ENCODE data around the gene CLIC4. TPM values are rescaled to one million over a fixed set of nuclear protein-coding genes. Genes with fewer than 3 reads are reported as not detected.
"Not testable (repeated sequence)": the region's sequence is repeated elsewhere in the genome, so short reads cannot be mapped to it uniquely, and the experiment has no call there.

Gene CLIC4
- total RNA-seq, 1 donor from 2014 or later, result 136 TPM

GRCh38 chr1:24782689-24783088 lies 37.4 kb downstream of the CLIC4 start:
- TF ChIP-seq, protein P1, sequence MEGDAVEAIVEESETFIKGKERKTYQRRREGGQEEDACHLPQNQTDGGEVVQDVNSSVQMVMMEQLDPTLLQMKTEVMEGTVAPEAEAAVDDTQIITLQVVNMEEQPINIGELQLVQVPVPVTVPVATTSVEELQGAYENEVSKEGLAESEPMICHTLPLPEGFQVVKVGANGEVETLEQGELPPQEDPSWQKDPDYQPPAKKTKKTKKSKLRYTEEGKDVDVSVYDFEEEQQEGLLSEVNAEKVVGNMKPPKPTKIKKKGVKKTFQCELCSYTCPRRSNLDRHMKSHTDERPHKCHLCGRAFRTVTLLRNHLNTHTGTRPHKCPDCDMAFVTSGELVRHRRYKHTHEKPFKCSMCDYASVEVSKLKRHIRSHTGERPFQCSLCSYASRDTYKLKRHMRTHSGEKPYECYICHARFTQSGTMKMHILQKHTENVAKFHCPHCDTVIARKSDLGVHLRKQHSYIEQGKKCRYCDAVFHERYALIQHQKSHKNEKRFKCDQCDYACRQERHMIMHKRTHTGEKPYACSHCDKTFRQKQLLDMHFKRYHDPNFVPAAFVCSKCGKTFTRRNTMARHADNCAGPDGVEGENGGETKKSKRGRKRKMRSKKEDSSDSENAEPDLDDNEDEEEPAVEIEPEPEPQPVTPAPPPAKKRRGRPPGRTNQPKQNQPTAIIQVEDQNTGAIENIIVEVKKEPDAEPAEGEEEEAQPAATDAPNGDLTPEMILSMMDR (IDR thresholded peaks at IDR 0.05; ENCODE audit: unreplicated experiment), result no peak
- no peaks in the 10 kb centered on the region for H3K9me3 Mint-ChIP-seq
- H3K27me3 Mint-ChIP-seq (ENCODE audit: low read depth), result no peaks in the 10 kb centered on the region
- H3K4me3 Mint-ChIP-seq, result no peak overlapping the region
- H3K4me1 Mint-ChIP-seq, result peaks cover 23% of the 10 kb centered on the region
- DNase-seq (ENCODE audit: low spot score in 2 of 2, unreplicated experiment in 2 of 2), result no peak
- H3K27ac Mint-ChIP-seq, result no peak overlapping the region
- H3K36me3 Mint-ChIP-seq, result peaks cover 10% of the 10 kb centered on the region

DNA sequence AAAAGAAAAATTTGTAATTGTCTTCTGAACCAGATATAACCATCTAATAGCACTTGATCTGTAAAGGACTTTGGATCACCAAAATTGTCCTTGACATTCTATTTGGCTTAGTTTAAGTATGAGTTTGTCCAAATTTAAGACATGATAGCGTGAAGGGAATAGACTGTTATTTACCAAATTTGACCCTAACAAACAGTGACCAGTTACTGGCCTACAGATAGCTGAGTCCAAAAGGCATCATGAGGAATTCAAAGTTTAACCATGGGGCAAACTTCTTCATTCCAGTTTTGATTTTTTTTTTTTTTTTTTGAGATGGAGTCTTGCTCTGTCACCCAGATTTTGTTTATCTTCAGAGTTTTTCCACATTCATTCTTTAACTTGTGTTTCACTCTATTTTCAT lies 38.5 kb downstream of the CLIC4 start:
- no peak for DNase-seq (ENCODE audit: low spot score in 2 of 2, unreplicated experiment in 2 of 2)
- TF ChIP-seq, protein P1 (IDR thresholded peaks at IDR 0.05; ENCODE audit: unreplicated experiment), result no peak
- Mint-ChIP-seq H3K4me3 (no peak overlapping the region), H3K27me3 (ENCODE audit: low read depth) (no peaks in the 10 kb centered on the region), H3K27ac (no peak overlapping the region), H3K9me3 (no peaks in the 10 kb centered on the region), H3K4me1 (peaks cover 21% of the 10 kb centered on the region), H3K36me3 (peaks cover 16% of the 10 kb centered on the region)

GRCh38 chr1:24786191-24786590 lies 40.9 kb downstream of the CLIC4 start:
- DNase-seq (ENCODE audit: low spot score in 2 of 2, unreplicated experiment in 2 of 2), result no peak
- Mint-ChIP-seq H3K36me3 (peaks cover 12% of the 10 kb centered on the region), H3K4me1 (peaks cover 14% of the 10 kb centered on the region), H3K9me3 (no peaks in the 10 kb centered on the region), H3K27me3 (ENCODE audit: low read depth) (no peaks in the 10 kb centered on the region), H3K27ac (peak overlapping the region; percentile 85), H3K4me3 (no peak overlapping the region)
- TF ChIP-seq, protein P1 (IDR thresholded peaks at IDR 0.05; ENCODE audit: unreplicated experiment), result no peak

- Mint-ChIP-seq H3K4me3 (no peak overlapping the region), H3K27ac (no peak overlapping the region), H3K9me3 (no peaks in the 10 kb centered on the region), H3K36me3 (peaks cover 7% of the 10 kb centered on the region), H3K27me3 (ENCODE audit: low read depth) (no peaks in the 10 kb centered on the region), H3K4me1 (peaks cover 23% of the 10 kb centered on the region)
- no peak for DNase-seq (ENCODE audit: low spot score in 2 of 2, unreplicated experiment in 2 of 2)
- TF ChIP-seq, protein P1 (IDR thresholded peaks at IDR 0.05; ENCODE audit: unreplicated experiment), result no peak
Observed at GRCh38 chr1:24790490-24790889, 45.2 kb downstream of the CLIC4 start.

- H3K9me3 Mint-ChIP-seq, result peaks cover 11% of the 10 kb centered on the region
- no peak overlapping the region for H3K4me3 Mint-ChIP-seq
- TF ChIP-seq, protein P1 (IDR thresholded peaks at IDR 0.05; ENCODE audit: unreplicated experiment), result no peak
- no peaks in the 10 kb centered on the region for H3K27me3 Mint-ChIP-seq (ENCODE audit: low read depth)
- DNase-seq (ENCODE audit: low spot score in 2 of 2, unreplicated experiment in 2 of 2), result no peak
- H3K36me3 Mint-ChIP-seq, result peaks cover 12% of the 10 kb centered on the region
- peaks cover 17% of the 10 kb centered on the region for H3K4me1 Mint-ChIP-seq
- peak overlapping the region; percentile 53 for H3K27ac Mint-ChIP-seq
Observed at GRCh38 chr1:24793447-24794129, 48.3 kb downstream of the CLIC4 start.

DNA sequence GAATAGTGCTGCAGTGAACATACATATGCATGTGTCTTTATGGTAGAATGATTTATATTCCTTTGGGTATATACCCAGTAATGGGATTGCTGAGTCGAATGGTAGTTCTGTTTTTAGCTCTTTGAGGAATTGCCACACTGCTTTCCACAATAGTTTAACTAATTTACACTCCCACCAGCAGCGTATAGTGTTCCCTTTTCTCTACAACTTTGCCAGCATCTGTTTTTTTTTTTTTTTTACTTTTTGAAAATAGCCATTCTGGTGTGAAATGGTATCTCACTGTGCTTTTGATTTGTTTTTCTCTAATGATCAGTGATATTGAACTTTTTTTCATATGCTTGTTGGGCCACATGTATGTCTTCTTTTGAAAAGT lies 48.9 kb downstream of the CLIC4 start:
- H3K4me1 Mint-ChIP-seq, result peaks cover 17% of the 10 kb centered on the region
- peaks cover 15% of the 10 kb centered on the region for H3K36me3 Mint-ChIP-seq
- H3K27me3 Mint-ChIP-seq (ENCODE audit: low read depth); H3K4me3 Mint-ChIP-seq; DNase-seq (ENCODE audit: low spot score in 2 of 2, unreplicated experiment in 2 of 2): not testable (repeated sequence)
- H3K27ac Mint-ChIP-seq, result peak overlapping the region; percentile 53
- H3K9me3 Mint-ChIP-seq, result peaks cover 11% of the 10 kb centered on the region
